ENCODE results near the gene DNAJB8. TPM values are rescaled to one million over a fixed set of nuclear protein-coding genes. Genes with fewer than 3 reads are reported as not detected.

Gene DNAJB8
- total and polyA plus RNA-seq, 9 of the 15 experiments (the other 6 are each of a cell fraction or from before 2014, with no cell fraction given), result not detected

DNA sequence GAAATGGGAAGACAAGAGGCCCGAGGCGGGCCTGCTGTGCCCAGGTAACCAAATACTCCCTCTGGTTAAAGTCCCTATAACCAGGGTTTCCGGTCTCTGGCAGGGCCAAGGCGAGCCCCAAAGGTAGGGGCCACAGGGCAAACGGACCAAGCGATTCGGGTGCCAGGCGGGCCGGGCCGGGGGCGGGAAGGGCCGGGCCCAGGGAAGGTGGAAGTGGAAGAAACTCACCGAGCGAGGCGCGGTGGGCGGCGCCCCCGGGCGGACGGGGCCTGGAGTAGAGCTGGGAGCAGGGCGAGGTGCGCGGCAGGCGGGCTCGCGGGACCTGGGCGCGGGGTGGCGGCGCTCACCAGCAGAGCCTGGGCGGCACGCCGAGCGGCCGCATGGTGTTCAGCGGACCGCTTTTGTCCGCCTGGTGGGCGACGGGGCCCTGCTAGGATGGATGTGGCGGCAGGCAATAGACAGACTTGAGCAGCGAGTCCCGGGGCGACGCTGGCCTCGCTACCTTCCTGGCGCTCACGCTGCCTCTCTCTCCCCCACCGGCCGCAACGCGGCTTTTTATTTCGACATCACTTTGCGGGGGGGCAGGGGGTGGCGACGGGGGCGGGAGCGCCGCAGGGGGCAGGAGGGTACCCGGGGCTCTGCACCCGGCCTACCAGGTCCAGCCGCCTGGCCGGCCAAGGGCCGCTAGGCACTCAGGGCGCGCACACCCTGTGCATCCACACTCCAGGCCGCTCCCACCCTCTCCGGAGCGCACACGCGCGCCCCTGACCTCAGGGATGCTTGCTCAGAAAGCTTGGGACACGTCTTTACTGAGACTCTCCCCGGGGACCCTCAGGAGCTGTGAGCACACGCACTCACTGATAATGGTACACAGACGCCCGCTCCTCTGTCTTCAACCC lies 26.2 kb upstream of the DNAJB8 start, which contains the start of gene GATA2 (continued):
- TF ChIP-seq FOXP4 (CRISPR knock-in tag; IDR thresholded peaks at IDR 0.05; ENCODE audit: borderline replicate concordance) (no peak), PYGO2 (tag; IDR thresholded peaks at IDR 0.05) (no peak), PRMT5 (CRISPR knock-in tag; IDR thresholded peaks at IDR 0.05) (no peak), ASH1L (IDR thresholded peaks at IDR 0.05; ENCODE audit: borderline replicate concordance, low read depth, partially characterized antibody) (no peak), POLR2A (conservative IDR thresholded peaks at IDR 0.05) (peak; percentile 53; the same call in 1 of the 2 replicates), FOS (IDR thresholded peaks at IDR 0.05; ENCODE audit: extremely low read depth, insufficient read length) (no peak), THAP12 (CRISPR knock-in tag; IDR thresholded peaks at IDR 0.05) (0 out of 2 replicates have a peak, but pooled peaks have one; percentile 23), KDM5B (IDR thresholded peaks at IDR 0.05; ENCODE audit: insufficient replicate concordance, low read depth, low read length) (peak; percentile 86), TBP (optimal IDR thresholded peaks at IDR 0.05; ENCODE audit: low read depth, low read length) (peak; percentile 60), POU5F1 (IDR thresholded peaks at IDR 0.05; ENCODE audit: borderline replicate concordance, low read depth, low read length, partially characterized antibody) (no peak), MLLT1 (IDR thresholded peaks at IDR 0.05) (0 out of 4 replicates have a peak, but pooled peaks of 1 of the 2 experiments have one; percentile 26), SAP30 (IDR thresholded peaks at IDR 0.05; ENCODE audit: borderline replicate concordance, insufficient read depth, low read depth, low read length, poor library complexity, severe bottlenecking) (no peak), SP2 (IDR thresholded peaks at IDR 0.05; ENCODE audit: extremely low read depth, low read depth, low read length, poor library complexity, severe bottlenecking) (no peak), XRCC5 (IDR thresholded peaks at IDR 0.05; ENCODE audit: low read depth, low read length) (no peak), SNIP1 (IDR thresholded peaks at IDR 0.05; ENCODE audit: low read depth) (no peak), ZBTB26 (CRISPR knock-in tag; IDR thresholded peaks at IDR 0.05) (no peak), CXXC5 (CRISPR knock-in tag; IDR thresholded peaks at IDR 0.05) (peak; percentile 18)

Measured in K562 (cell line).